Epithelial cell of proximal tubule (primary cell): Measurements from ENCODE around the gene BMF. TPM values are rescaled to one million over a fixed set of nuclear protein-coding genes. Genes with fewer than 3 reads are reported as not detected.
A peak's percentile ranks its signal among the peaks of the same experiment; 100 is the strongest.
"Not testable (repeated sequence)": the region's sequence is repeated elsewhere in the genome, so short reads cannot be mapped to it uniquely, and the experiment has no call there.

Source experiments
- DNase-seq: peaks from one replicate; pipeline ENCODE4 v3.0.0-alpha.2; 2011; ENCODE audit warnings: low read depth
- H3K4me3 ChIP-seq: 2 replicates; pipeline ENCODE4 v1.5.1; 2011; ENCODE audit warnings: low read depth, mild to moderate bottlenecking, low read length
- CTCF ChIP-seq: conservative IDR thresholded peaks from 2 replicates; pipeline ENCODE4 v1.5.1; 2012; ENCODE audit warnings: low read depth, mild to moderate bottlenecking, low read length
- total RNA-seq: library from RNA; depleted of rRNA; stranded (reverse); fragments of >200 nt; gene quantifications from 2 replicates; pipeline ENCODE4 v1.2.3, GENCODE V29; 2015

BMF gene, protein sequence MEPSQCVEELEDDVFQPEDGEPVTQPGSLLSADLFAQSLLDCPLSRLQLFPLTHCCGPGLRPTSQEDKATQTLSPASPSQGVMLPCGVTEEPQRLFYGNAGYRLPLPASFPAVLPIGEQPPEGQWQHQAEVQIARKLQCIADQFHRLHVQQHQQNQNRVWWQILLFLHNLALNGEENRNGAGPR
- 4.6 and 33.1 TPM in 2 replicates for total RNA-seq

- H3K4me3 ChIP-seq: peak within 1 kb of the TSS; percentile 61
- DNase-seq: peak; percentile 78
- TF ChIP-seq CTCF: peak; percentile 44
Observed at GRCh38 chr15:40108855-40109735, at the start of gene BMF. Gene BMF (minus strand): TSS chr15:40108879. CDS start chr15:40106086, 2,793 bp downstream.

GRCh38 chr15:40157778-40158447, 49.2 kb upstream of the BMF start:
- TF ChIP-seq CTCF: no peak
- DNase-seq: no peak
- H3K4me3 ChIP-seq: no peak overlapping the region

DNA sequence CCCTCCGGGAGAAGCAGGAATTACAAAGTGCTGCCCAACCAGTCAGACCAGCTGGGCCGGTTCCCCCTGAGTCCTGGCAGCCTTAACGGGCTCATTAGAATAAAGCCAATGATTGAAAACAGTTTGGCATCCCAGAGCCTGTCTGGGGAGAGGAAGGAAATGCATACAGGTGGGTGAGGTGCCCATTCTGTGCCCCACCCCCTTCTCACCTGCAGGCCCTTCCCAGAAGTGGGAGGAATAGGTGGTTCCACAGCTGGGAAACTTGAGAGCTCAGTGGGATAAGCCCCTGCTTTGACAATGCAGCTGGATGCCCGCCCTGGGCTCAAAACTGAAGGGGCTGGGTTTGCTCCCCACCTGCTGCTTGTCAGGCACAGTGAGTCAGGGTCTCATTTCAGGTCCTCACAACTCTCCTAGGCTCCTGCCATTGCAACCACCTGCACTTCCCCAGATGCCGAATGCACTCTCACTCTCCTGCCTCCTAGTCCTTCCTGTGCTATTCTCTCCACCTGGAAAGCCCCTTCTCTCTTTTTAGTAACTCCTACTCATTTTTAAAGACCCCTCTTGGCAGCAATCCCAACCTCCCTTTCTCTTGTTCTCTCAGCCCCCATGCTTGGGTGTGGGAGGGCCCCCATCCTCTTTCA, 46.7 kb upstream of the BMF start:
- no peak for TF ChIP-seq CTCF
- H3K4me3 ChIP-seq: no peak overlapping the region
- no peak for DNase-seq

GRCh38 chr15:40154821-40155220, 46.1 kb upstream of the BMF start:
- not testable (repeated sequence) for H3K4me3 ChIP-seq, DNase-seq

DNA sequence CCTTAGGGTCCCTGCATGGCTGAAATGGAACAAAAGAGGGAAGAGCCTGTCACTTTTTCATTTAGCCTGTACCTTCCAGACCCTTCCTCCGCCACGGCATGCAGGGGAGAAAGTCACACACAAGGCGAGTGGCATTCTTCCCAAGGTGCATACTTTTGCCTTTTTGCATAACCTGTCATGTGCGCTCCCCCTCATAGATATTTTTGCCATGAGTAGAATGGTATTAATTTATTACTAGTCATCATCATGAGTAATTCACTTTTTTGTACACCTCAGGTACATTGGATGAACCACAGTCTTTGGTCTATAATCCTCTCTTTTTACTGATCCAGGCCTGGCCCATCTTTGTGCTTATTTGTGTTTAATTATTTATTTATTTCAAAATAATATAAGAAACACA, 43.3 kb upstream of the BMF start:
- H3K4me3 ChIP-seq: no peak overlapping the region
- no peak for DNase-seq
- no peak for TF ChIP-seq CTCF

- no peak for DNase-seq
- TF ChIP-seq CTCF: no peak
- H3K4me3 ChIP-seq: no peak overlapping the region
Observed at GRCh38 chr15:40151499-40151898, 42.8 kb upstream of the BMF start.
